Measurements from ENCODE around the gene VWA8.

DNA sequence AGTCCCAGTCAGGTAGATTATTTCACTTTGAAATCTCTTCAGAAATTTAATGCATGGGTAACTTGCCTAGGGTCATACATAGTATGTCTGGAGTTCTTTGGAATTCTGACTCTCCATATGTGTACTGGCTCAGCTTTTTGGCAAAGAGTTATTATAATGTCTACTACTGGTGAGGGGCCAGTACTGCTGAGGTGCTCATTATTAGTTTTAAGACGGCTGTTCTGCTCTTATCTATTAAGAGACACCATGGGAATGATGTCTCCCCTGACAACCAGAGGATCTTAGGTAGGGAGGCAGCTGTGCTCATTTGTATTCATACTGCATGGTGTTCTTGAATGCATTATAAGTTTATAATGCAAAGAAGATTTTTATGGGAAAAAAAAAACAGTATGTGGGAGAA lies 319.5 kb downstream of the VWA8 start:
- TF ChIP-seq, protein P1, sequence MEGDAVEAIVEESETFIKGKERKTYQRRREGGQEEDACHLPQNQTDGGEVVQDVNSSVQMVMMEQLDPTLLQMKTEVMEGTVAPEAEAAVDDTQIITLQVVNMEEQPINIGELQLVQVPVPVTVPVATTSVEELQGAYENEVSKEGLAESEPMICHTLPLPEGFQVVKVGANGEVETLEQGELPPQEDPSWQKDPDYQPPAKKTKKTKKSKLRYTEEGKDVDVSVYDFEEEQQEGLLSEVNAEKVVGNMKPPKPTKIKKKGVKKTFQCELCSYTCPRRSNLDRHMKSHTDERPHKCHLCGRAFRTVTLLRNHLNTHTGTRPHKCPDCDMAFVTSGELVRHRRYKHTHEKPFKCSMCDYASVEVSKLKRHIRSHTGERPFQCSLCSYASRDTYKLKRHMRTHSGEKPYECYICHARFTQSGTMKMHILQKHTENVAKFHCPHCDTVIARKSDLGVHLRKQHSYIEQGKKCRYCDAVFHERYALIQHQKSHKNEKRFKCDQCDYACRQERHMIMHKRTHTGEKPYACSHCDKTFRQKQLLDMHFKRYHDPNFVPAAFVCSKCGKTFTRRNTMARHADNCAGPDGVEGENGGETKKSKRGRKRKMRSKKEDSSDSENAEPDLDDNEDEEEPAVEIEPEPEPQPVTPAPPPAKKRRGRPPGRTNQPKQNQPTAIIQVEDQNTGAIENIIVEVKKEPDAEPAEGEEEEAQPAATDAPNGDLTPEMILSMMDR (conservative IDR thresholded peaks at IDR 0.05): no peak
- no peak for TF ChIP-seq ZFX (IDR thresholded peaks at IDR 0.05)

All from C4-2B (cell line).